Germinal center (tissue), 1 donor: ENCODE measurements around the gene SPPL2C.

Experiments used
- DNase-seq: peaks from one replicate; pipeline ENCODE4 v3.0.0; 2012; ENCODE audit warnings: mixed read lengths, low spot score

SPPL2C gene, protein sequence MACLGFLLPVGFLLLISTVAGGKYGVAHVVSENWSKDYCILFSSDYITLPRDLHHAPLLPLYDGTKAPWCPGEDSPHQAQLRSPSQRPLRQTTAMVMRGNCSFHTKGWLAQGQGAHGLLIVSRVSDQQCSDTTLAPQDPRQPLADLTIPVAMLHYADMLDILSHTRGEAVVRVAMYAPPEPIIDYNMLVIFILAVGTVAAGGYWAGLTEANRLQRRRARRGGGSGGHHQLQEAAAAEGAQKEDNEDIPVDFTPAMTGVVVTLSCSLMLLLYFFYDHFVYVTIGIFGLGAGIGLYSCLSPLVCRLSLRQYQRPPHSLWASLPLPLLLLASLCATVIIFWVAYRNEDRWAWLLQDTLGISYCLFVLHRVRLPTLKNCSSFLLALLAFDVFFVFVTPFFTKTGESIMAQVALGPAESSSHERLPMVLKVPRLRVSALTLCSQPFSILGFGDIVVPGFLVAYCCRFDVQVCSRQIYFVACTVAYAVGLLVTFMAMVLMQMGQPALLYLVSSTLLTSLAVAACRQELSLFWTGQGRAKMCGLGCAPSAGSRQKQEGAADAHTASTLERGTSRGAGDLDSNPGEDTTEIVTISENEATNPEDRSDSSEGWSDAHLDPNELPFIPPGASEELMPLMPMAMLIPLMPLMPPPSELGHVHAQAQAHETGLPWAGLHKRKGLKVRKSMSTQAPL

DNA sequence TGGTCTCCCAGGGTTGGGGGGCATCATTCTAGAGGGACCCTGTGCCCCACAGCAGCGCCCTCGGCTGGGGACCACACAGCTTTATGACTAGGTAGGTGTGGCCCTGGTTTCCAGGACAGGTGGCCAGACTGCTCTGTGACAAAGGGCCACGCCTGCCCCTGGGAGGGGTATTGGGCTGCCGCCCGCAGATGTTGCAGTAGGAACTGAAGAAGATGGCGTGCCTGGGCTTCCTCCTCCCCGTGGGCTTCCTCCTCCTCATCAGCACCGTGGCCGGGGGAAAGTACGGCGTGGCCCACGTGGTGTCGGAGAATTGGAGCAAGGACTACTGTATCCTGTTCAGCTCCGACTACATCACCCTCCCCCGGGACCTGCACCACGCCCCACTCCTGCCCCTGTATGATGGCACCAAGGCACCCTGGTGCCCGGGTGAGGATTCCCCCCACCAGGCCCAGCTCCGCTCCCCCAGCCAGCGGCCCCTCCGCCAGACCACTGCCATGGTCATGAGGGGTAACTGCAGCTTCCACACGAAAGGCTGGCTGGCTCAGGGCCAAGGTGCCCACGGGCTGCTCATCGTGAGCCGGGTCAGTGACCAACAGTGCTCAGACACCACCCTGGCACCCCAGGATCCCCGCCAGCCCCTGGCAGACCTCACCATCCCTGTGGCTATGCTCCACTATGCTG, at the start of gene SPPL2C:
TSS of gene SPPL2C (plus strand) at position 187 of the 681 bp plus-strand sequence. CDS start at position 213, 26 bp downstream.
- no peak for DNase-seq

DNA sequence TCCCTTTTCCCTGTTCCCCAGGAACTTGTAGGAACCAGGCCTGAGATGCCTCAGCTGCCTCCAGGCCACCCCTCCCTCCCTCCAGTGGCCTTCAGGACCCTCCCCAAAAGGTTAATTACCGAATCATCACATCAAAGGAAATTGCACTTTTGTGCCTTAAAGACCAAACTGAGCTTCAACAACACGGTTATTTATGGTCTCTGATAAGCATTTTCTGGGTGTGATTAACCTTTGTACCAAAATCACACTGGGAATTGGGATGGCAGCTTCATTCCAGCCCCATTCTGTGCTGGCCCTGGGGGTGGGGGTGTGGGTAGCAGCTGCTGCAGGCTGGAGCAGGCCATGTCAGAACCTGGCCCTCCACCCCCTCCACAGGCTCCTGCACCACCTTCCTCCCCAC, 43.9 kb upstream of the SPPL2C start:
- DNase-seq: no peak

DNA sequence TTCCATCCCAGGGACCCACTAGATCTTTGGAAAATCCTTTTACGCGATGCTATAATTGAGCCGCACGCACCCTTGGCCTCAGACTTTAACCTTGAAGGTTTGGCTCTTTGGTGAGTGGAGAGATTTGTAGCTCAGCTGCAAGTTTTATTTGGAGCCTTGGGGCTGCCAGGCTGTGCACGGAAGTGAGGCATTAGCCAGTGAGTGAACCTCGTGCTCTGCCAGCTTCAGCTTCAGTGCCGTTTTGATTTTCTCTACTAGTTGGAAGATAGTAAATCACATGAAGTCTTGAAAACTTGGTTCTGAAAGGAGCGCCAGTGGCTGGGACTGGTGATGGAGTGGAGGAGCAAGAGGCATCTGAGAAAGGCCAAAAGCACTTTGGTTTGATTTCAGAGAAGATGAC, 43.3 kb upstream of the SPPL2C start:
- no peak for DNase-seq

DNA sequence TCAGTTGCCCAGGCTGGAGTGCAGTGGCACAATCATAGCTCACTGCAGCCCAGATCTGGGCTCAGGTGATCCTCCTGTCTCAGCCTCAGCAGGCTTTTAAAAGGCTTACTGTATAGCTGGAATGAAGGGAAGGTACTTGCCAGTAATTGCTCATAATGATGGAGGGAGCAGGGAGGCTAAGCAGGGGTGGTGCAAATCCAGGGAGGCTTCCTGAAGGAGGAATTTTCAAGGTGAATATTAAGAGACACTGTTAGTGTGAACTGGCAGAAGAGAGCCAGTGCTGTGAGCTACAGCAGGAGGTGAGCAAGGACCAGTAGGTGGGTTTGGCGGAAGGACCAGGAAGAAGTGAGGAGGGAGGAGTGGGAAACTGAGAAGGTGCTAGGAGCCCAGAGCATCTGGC, 35.8 kb upstream of the SPPL2C start:
- DNase-seq: no peak

DNA sequence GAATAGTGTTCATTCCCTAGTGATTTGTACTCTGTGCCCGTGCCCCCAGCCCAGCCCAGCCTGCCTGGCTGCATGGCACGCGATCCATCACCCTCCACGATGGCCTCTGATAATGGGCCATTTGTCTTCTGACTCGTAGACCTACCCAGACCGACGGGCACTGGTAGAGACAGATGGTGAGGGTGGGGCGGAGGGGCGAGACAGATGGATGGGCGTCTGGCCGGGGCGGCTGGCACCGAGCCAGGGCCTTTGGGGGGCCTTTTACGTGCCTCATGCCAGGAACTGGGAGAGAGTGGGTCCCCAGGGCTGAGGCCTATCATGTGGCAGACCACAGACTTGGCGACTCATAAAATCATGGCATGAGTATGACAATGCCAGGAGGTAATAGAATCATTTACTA, 35.2 kb upstream of the SPPL2C start:
- DNase-seq: no peak

DNA sequence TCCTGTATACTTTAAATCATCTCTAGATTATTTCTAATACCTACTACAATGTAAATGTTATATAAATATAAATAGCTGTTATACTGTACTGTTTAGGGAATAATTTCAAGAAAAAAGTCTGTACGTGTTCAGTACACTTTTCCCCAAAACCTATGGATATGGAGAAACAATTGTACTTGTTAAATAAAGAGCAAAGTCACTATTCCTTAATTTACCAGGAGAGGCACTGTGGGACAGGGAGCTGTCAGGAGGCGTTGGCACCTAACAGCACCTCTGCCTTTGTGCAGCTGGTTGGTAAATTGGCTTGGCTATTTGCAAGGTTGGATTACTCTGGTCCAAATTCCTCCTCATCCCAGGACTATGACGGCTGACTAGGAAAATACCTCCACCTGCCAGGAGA, 32.6 kb upstream of the SPPL2C start:
- no peak for DNase-seq

DNA sequence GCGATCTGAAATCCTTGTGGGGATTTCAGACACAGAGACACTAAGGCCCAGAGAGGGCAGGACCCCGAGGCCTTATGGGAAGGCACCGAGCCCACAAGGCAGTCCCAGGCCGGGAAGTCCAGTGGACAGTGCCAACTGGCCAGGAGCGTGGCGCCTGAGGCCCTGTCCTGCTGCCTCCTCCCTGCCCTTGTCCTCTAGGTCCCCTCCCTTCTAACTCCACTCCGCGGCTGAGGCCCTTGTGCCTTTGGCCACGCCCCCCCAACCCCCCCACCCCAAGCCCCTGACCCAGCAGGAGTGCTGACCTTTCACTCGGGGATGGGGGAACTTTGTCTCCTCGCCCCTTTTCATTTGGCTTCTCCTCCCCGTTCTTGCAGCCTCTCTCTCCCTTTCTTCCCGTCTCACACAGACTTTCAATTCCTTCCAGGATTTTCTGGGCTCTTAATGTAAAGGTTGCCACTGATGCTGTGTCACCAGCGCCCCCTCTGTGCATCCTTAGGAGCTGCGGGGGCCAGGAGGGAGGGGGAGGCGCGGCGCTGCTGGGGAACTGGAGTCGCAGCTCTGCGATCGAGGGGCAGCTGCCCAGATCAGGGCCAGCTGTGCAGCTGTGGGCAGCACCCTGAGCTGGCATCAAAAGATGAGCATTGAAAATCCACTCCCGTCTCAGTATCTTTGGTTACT, 31.5 kb upstream of the SPPL2C start:
- no peak for DNase-seq

DNA sequence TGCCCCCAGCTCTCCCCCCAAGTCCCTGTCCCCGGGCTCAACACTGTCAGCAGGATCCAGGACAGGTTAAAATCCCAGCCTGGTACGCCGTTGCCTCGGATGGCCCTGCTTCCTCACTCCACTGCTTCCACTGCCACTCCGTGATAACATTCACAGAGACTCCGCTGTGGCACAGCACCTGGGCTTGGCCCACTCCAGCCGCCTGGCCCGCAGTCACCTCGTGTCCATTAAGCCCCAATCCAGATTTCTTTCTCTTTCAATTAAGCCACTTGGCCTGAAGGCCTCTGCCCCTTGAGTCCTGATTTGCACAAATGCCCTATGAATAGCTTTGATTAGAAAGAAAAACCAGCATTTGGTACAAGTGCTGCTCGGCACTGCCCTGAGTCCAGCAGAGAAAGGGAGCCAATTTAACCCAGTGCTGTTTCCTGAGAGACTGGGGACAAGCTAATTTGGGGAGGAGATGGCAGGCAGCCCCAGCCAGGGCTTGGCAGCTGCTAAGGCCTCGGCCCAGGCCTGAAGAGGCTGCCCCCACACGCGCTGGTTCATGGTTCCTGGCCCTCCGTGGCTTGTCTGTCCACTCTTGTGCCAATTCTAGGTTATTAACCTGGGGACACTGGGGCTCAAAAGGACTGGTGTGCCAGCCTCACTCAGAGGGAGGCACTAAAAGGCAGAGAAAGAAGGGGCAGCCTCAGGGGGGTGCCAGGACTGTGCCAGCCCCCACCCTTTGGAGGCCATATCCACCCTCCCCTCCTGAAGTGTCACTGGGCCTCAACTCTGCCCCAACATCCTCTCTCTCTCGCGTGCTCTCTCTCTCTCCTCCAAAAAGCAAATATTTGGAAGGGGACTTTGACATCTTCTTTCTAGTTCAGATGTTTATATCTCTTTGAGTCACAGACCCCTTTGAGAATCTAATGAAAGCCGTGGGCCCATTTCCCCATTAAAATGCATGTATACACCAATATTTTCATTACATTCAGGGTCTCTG, 29.8 kb upstream of the SPPL2C start:
- no peak for DNase-seq

DNA sequence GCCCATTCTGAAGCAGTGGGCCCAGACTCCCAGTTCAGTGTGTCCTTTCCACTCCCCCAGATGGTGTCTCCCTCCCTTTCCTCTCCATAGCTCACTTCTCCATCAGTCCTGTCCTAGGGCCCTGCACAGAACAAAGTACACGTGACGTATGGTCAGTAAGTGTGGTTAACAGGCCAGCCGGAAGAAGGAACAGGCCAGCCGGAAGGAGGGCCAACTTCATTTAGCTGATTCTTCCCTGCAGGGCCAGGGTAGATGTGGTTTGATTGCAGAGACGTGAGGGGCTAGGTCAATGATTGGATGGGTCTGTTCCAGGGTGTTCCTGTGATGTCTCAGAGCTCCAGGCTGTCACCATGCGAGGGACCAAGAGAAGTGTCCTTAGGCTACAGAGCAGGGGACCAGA, 28.9 kb upstream of the SPPL2C start:
- no peak for DNase-seq

DNA sequence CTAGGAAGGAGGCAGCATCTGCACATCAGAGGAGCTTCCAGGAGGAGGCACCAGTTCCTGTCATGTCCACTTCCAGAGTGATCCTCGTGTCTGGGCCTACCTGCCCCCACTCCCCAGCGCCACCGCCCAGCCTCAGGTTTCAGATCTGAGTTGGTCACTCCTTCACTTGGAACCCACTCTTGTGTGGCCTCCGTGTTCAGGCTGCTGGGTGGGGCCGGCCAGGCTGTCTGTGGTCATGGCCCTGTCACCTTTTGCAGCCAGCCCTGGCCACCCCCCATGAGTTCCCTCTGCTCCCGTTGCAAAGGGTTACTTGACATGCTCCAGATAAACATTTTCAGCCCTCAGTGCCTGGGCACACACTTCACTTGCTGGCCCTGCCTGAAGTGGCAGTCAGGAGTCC, 26.6 kb upstream of the SPPL2C start:
- no peak for DNase-seq

DNA sequence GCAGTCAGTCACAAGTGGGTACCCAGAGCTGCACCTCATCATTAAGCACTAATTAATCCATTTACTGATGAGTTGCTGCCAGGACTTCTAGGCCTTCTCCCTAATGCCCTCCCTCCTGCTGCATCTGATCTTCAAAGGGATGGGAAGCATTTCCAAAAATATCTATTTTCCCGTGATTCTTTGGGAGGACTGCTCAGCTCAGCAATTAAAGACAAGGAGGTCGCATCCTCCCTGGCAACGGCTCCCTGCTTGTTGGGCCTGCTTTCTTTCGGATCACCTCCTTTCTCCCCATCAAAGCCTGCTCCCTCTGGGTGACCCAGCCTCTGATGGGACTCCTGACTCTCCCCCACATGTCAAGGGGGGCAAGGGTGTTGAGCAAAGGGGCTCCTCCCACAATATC, 26.0 kb upstream of the SPPL2C start:
- no peak for DNase-seq

DNA sequence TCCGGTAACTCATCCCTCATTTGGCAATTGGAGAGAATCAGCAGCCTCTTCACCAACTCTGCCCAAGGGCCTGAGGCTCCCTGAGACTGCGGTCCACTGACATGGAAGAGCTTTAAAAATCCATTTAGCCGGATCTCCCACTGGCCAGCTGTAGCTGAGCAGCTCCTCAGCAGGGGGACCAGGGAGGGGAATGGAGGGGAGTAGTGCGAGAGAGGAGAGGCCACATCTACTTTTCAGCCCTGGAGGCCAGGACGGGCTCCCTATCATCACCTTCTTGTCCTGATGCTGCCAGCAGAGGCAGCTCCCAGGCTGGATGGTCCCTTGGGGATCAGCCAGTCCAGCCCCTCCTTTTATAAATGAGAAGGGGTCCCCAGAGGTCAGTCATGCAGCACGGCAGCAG, 25.0 kb upstream of the SPPL2C start:
- no peak for DNase-seq

DNA sequence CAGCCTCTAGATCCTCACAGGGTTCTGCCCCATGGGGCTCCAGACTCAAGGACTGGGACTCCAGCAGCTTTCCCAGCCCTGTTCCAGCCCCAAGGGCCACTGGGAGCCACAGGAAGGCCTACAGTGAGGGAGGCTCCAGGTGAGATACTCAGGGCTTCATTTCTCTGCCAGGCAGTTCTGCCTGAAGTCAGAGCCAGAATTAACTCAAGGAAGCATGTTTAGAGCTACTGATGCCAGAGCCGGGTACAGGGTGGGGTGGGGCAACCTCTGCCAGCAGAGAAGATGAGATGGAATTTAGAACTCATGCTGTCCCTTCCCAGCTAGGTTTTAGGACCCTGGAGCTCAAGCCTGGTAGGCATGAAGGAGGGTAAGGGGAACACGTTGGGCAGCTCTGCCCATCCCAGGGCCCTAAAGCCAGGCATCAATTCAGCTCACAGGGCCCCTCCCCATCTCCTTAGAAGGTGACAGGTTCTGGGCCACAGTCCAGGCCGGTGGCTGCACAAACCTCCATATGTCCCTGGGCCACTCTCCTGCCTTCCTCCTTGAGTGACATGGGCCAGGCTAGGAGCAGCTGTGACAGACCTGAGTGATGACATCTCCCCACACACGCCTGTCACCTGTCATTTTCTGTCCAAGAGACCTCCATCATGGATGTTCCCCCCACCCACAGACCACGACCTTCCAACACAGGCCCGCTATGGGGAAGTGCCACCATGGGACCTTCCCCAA, 24.5 kb upstream of the SPPL2C start:
- DNase-seq: no peak

DNA sequence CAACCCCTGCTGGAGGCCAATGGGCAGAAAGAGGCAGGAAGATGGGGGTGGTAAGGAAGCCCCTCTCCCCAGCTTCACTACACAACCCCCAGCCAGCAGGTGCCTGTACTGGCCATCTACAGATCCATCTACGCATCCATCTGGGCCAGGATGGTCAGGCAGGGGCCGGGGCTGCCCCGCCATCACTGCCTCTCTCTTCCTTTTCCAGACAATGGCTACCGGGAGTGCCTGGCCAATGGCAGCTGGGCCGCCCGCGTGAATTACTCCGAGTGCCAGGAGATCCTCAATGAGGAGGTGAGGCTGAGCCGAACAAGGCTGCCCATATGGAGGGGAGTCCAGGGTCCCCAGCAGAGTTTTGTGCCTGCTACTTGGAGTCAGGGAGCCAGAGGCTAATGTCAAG, 23.5 kb upstream of the SPPL2C start:
- no peak for DNase-seq

DNA sequence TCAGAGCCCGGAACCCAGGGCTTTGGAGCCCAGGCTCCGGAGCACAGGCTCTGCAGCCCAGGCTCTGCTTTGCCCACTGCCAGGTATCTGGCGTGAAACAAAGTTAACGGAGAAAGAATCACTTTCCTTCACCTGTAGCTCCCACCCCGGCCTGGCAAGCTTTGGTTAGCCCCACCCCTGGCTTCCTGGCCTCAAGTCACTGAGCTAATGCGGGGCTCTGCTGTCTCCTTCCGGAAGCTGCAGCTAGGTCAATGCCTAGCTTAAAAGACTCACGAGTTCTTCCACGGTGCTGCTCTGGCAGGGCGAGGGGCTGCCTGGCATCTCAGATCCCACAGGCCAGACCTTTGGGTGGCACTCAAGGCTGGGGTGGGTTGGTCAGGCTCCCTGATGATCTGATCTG, 21.1 kb upstream of the SPPL2C start:
- no peak for DNase-seq

DNA sequence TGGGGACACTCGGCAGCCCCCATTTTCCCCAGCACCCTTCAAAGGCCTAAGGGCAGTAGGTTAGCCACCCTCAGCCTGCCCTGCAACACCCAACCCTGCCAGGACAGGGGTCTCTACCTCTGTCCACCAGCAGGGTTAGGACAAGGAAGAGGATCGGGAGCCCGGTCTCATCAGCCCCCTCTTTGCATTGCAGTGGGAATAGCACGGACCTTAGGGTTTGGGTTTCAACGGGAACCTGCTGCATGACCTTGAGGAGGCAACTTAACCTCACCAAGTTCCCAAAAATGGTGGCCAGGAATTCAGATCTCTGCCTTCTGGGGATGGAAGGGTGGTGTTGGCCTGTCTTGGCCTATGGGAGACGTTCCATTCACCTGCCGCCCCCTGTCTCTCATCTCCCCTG, 20.2 kb upstream of the SPPL2C start:
- no peak for DNase-seq

DNA sequence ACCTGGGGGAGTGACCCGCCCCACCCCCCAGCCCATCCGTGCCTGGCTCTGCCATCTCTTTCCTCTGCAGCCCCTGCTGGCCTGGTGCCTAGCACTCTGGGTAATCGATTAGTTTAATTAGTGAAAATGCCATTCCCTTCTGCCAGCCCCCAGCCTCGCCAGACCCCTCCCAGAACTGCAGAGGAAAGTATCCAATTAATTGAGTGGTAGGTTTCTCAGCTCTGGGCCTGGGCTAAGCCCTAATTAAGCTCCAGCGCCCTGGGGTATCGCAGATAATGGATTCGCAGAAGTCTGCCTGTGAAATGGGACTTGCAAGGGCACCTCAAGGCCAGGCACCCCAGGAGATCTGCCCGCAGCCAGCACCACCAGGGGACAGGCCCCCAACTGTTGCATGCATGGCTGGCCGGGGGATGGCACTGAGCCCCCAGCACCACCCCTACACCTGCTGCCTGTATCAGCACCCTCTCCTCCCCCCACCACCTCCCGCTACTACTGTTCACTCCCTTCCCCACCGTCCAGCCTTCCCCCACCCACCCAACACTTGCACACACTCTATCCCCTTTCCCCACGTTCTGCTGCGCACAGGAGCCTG, 19.7 kb upstream of the SPPL2C start:
- DNase-seq: no peak

DNA sequence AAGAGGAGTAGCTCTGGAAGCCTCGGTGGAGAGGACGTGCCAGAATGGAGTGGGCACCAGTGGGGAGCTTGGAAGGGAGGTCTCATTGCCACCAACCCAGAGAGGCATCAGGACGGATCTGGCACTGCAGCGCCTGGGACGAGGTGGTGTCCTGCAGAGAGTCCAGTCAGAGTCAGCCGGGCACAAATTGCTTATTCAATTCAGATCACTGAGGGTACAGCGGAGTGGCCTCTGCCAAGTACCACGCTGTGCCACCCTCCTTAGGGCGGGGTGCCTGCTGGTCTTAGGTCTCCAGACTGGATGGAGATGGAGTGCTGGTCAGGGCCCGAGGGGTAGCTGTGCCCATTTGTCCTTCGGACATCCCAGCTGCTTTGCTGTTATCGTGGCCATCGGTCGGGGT, 18.9 kb upstream of the SPPL2C start:
- no peak for DNase-seq

DNA sequence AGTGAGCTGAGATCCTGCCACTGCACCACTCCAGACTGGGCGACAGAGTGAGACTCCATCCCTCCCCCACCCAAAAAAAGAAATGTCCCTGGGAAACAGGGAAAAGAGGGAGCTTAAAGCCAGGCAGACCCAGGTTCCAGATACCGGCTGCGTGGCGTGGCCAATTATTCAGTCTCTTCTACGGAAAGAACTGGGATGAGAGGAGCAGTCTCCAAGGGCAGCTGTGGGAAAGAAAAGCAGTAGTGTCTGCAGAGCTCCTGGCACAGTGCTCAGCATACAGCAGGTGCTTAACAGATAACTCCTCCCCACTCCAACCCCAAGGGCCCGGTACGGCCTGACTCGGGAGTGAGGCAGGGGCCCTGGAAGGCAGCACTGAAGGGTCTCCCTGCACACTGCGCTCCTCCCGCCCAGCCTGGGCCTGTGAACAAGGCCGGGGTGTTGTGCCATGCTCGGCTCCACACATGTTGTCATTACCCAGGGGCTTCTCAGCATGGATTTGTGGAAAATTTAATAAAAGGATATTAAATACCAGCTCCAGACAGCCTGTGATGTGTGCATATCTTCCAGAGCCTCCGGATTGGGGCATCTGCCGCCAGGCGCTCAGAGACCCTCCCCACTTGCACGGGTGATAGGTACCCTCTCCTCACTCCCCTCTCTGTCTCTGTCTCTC, 17.6 kb upstream of the SPPL2C start:
- no peak for DNase-seq

DNA sequence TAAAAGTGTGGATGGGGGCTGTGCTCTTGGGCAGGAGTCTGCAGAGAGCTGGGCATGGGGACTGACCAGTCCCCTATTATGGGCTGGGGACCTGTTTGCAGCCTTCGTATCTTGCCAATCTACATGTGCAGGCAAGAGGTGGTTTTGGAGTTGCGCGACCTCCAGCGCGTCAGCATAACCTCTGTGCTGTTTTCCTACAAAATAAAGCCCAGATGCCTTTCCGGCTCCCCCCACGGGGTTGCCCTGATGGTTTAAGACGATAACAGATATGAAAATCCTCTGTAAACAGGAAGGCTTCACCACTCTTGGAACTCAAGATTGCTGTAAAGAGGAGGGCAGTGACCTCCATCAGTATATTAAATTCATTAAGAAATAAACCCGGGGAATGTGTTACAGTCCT, 16.5 kb upstream of the SPPL2C start:
- no peak for DNase-seq
